GM18861 (cell line): ENCODE data around the gene MPP2.
A peak's percentile ranks its signal among the peaks of the same experiment; 100 is the strongest.
"Not testable (repeated sequence)": the region's sequence is repeated elsewhere in the genome, so short reads cannot be mapped to it uniquely, and the experiment has no call there.

ENCODE experiments used
- ATAC-seq: cut with Tn5 transposase; IDR thresholded peaks from one replicate; pipeline ENCODE4 v1.9.1; 2021; ENCODE audit not compliant: unreplicated experiment

The MPP2 gene

GRCh38 chr17:43905400-43905984 is 1.8 kb downstream of the MPP2 start:
- no peak for ATAC-seq

GRCh38 chr17:43901861-43902589 is 5.3 kb downstream of the MPP2 start:
- no peak for ATAC-seq

GRCh38 chr17:43900858-43901754 is 6.2 kb downstream of the MPP2 start:
- no peak for ATAC-seq

GRCh38 chr17:43900183-43900857 is 7.0 kb downstream of the MPP2 start:
- ATAC-seq, result peak; percentile 72

- ATAC-seq, result no peak
Observed at GRCh38 chr17:43898446-43898845, 8.9 kb downstream of the MPP2 start.

- ATAC-seq, result no peak
Observed at GRCh38 chr17:43897831-43898230, 9.5 kb downstream of the MPP2 start.

GRCh38 chr17:43894494-43894893 is 12.8 kb downstream of the MPP2 start:
- not testable (repeated sequence) for ATAC-seq

- ATAC-seq, result no peak
Observed at GRCh38 chr17:43892647-43892952, 14.7 kb downstream of the MPP2 start.

- no peak for ATAC-seq
Observed at GRCh38 chr17:43891851-43892646, 15.3 kb downstream of the MPP2 start.

- ATAC-seq, result no peak
Observed at GRCh38 chr17:43890240-43890639, 17.1 kb downstream of the MPP2 start.

GRCh38 chr17:43888548-43888947 is 18.8 kb downstream of the MPP2 start:
- ATAC-seq, result no peak

GRCh38 chr17:43882761-43883415 is 24.4 kb downstream of the MPP2 start:
- ATAC-seq, result no peak

GRCh38 chr17:43881758-43882505 is 25.4 kb downstream of the MPP2 start:
- ATAC-seq, result no peak

- ATAC-seq, result no peak
Observed at GRCh38 chr17:43881181-43881580, 26.2 kb downstream of the MPP2 start.

GRCh38 chr17:43880420-43880991 is 26.8 kb downstream of the MPP2 start:
- no peak for ATAC-seq

- no peak for ATAC-seq
Observed at GRCh38 chr17:43879723-43880419, 27.5 kb downstream of the MPP2 start.

GRCh38 chr17:43878260-43879175 is 28.8 kb downstream of the MPP2 start:
- no peak for ATAC-seq
